ENCODE results near the gene CDH1. TPM values are rescaled to one million over a fixed set of nuclear protein-coding genes. Genes with fewer than 3 reads are reported as not detected.
A peak's percentile ranks its signal among the peaks of the same experiment; 100 is the strongest.
"Not testable (repeated sequence)": the region's sequence is repeated elsewhere in the genome, so short reads cannot be mapped to it uniquely, and the experiment has no call there.

CDH1 gene
- total RNA-seq, 1 donor: not detected

DNA sequence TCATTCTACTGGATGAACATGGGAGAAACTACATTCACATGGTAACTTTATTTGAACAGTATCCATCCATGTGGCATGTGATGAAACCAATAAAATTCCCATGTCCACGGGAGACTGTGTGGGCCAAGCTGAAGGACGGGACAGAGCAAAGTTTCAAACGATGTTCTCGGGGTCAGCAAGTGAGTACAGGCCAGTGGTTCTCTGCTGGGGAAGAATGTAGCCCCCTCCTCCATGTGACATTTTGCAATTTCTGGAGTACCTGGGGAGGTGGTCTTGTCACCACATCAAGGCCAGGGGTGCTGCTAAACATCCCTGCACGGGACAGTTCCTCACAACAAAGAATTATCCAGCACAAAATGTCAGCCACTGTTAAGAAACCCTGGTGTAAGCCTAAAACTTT, 98.9 kb downstream of the CDH1 start:
- H3K4me3 ChIP-seq (ENCODE audit: low read depth, low read length): no peak overlapping the region
- TF ChIP-seq, protein P1, sequence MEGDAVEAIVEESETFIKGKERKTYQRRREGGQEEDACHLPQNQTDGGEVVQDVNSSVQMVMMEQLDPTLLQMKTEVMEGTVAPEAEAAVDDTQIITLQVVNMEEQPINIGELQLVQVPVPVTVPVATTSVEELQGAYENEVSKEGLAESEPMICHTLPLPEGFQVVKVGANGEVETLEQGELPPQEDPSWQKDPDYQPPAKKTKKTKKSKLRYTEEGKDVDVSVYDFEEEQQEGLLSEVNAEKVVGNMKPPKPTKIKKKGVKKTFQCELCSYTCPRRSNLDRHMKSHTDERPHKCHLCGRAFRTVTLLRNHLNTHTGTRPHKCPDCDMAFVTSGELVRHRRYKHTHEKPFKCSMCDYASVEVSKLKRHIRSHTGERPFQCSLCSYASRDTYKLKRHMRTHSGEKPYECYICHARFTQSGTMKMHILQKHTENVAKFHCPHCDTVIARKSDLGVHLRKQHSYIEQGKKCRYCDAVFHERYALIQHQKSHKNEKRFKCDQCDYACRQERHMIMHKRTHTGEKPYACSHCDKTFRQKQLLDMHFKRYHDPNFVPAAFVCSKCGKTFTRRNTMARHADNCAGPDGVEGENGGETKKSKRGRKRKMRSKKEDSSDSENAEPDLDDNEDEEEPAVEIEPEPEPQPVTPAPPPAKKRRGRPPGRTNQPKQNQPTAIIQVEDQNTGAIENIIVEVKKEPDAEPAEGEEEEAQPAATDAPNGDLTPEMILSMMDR (IDR thresholded peaks at IDR 0.05; ENCODE audit: insufficient read depth, low read length): no peak
- no peak for DNase-seq (ENCODE audit: low read depth)

DNA sequence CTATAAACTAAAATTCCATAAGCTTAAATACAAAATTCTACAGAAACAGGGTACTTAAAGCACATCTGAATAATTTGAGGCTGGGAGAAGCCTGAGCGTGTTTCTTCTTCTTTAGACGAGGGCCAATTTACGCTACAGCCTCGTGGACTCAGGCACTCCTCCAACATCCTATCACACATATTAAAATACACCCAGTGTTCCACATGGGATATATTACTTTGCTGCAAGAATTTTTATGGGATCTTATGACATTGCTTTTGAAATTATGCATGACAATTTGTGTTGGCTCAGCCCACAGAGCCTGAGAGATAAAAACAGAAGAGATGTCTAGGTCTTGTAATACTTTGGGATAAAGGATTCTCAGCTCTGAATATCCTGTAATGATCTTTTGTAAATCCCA, 102.7 kb downstream of the CDH1 start:
- TF ChIP-seq, protein P1 (IDR thresholded peaks at IDR 0.05; ENCODE audit: insufficient read depth, low read length): no peak
- DNase-seq (ENCODE audit: low read depth): peak; percentile 45
- no peak overlapping the region for H3K4me3 ChIP-seq (ENCODE audit: low read depth, low read length)

GRCh38 chr16:68842964-68843481, 105.9 kb downstream of the CDH1 start:
- peak overlapping the region; percentile 90 for H3K4me3 ChIP-seq (ENCODE audit: low read depth, low read length)
- DNase-seq (ENCODE audit: low read depth): not testable (repeated sequence)

DNA sequence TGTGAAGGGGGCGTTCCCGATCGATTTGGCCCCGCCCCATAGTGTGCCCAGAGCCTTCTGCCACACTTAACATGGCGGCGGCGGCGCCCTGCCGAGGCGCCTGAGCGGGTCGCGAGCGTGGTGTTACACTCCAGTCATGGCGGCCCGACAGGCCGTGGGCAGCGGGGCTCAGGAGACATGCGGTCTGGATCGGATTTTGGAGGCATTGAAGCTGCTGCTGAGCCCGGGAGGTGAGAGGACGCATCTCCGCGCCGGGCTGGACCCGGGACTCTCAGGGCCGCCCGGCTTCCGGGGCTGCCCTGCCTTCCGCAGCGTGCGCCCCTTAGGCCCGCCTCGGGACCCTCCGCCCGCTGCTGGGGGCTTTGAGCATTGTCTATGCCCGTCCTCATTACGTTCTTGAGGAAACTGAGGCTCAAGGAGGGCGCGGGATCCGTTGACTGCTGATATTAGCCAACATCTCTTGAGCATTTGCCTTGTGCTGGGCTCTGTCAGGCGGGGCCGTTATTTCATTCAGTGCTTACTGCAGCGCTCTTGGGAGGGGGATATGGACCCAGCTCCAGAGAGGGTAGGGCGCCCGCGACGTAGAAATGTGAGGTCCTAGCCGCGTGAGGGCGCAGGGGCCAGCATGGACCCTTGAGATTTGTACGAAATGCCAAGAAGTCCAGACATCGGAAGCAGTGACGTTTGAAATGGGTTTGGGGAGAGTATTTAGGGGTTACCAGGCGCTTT, 106.6 kb downstream of the CDH1 start, which contains the start of gene TANGO6:
TSS of gene TANGO6 (plus strand) at position 50 of the 729 bp plus-strand sequence. CDS start at position 137, 87 bp downstream.
- H3K4me3 ChIP-seq (ENCODE audit: low read depth, low read length): peak within 1 kb of the TSS; percentile 90
- DNase-seq (ENCODE audit: low read depth): peak; percentile 75
- TF ChIP-seq, protein P1 (IDR thresholded peaks at IDR 0.05; ENCODE audit: insufficient read depth, low read length): peak; percentile 34

GRCh38 chr16:68844211-68844564, 107.1 kb downstream of the CDH1 start:
- TF ChIP-seq, protein P1 (IDR thresholded peaks at IDR 0.05; ENCODE audit: insufficient read depth, low read length): no peak
- no peak for DNase-seq (ENCODE audit: low read depth)
- peak overlapping the region; percentile 90 for H3K4me3 ChIP-seq (ENCODE audit: low read depth, low read length)

DNA sequence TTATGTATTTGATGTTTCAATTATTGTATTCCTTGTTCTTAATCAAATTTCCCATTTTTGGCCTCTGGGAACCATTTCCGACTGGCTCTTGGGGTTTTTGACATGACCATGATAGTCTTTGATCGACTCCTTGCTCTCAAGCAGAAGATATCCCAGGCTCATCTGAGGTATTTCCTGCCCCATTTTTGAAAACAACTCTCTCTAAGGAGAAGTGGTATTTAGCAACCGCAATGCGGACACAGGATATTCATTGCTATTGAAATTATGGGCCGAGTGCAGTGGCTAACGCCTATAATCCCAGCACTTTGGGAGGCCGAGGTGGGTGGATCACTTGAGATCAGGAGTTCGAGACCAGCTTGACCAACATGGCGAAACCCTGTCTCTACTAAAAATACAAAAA, 111.7 kb downstream of the CDH1 start:
- TF ChIP-seq, protein P1 (IDR thresholded peaks at IDR 0.05; ENCODE audit: insufficient read depth, low read length): no peak
- H3K4me3 ChIP-seq (ENCODE audit: low read depth, low read length): no peak overlapping the region
- DNase-seq (ENCODE audit: low read depth): no peak

GRCh38 chr16:68850481-68850880, 113.4 kb downstream of the CDH1 start:
- DNase-seq (ENCODE audit: low read depth): no peak
- TF ChIP-seq, protein P1 (IDR thresholded peaks at IDR 0.05; ENCODE audit: insufficient read depth, low read length): no peak
- H3K4me3 ChIP-seq (ENCODE audit: low read depth, low read length): no peak overlapping the region
